B cell (primary cell): ENCODE measurements around the gene ANAPC2. TPM values are rescaled to one million over a fixed set of nuclear protein-coding genes. Genes with fewer than 3 reads are reported as not detected.

Source experiments
- ATAC-seq: fragments of 200-7000 bp; cut with Tn5 transposase; one replicate; pipeline ENCODE4 v1.10.0; 2021; ENCODE audit warnings: low read depth, mild to moderate bottlenecking, moderate number of reproducible peaks, moderate library complexity
- CTCF ChIA-PET: fragments of 350-600 bp; sonication (Branson Sonifier 250); formaldehyde crosslinking; loops from one replicate; lab custom pipeline; 2021; ENCODE audit warnings: antibody characterized with exemption, inconsistent platforms; lab: Charles Lee
- POLR2A ChIA-PET: fragments of 350-600 bp; sonication (Branson Sonifier 250); formaldehyde crosslinking; loops from one replicate; lab custom pipeline; 2021; ENCODE audit warnings: antibody characterized with exemption; lab: Charles Lee
- DNase-seq: peaks from one replicate; pipeline ENCODE4 v3.0.0; 2013
- H2AFZ ChIP-seq: 2 replicates; pipeline ENCODE4 v1.6.1; 2012; ENCODE audit warnings: mild to moderate bottlenecking, low read depth, low read length; ENCODE audit not compliant: insufficient read depth, poor library complexity, severe bottlenecking
- H3K27ac ChIP-seq, 2 donors: 1 replicate in 1 of 2; 2 replicates in 1 of 2; pipeline ENCODE4 v1.5.1; 2012 to 2013; ENCODE audit warnings: low read length in 2 of 2, mild to moderate bottlenecking in 2 of 2, moderate library complexity in 1 of 2
- H3K27me3 ChIP-seq, 4 experiments: fragments of 200-600 bp in 1 of 4; sonication (generic) in 1 of 4; replicated peaks in 1 of 4; 1 replicate in 2 of 4; 2 replicates in 2 of 4; pipeline versions ENCODE4 v1.6.1 to v1.7.0; 2013 to 2016; ENCODE audit warnings: low read length in 3 of 4, mild to moderate bottlenecking in 2 of 4, mixed read lengths in 1 of 4, moderate library complexity in 1 of 4; ENCODE audit not compliant: insufficient read depth in 4 of 4, control insufficient read depth in 3 of 4; ENCODE audit errors: control extremely low read depth in 1 of 4
- H3K36me3 ChIP-seq, 2 experiments: replicated peaks in 1 of 2; 1 replicate in 1 of 2; 2 replicates in 1 of 2; pipeline versions ENCODE4 v1.6.1 to v1.7.1; 2013; ENCODE audit warnings: low read length in 1 of 2; ENCODE audit not compliant: insufficient read depth in 2 of 2, control insufficient read depth in 1 of 2; ENCODE audit errors: control extremely low read depth in 1 of 2, extremely low read depth in 1 of 2
- H3K4me1 ChIP-seq, 2 donors: fragments of 200-600 bp in 1 of 2; sonication (generic) in 1 of 2; 1 replicate in 1 of 2; 2 replicates in 1 of 2; pipeline versions ENCODE4 v1.5.1 to v1.6.1; 2013 to 2017; ENCODE audit warnings: low read length in 2 of 2; ENCODE audit not compliant: control insufficient read depth in 2 of 2, insufficient read depth in 2 of 2
- H3K4me2 ChIP-seq: replicated peaks from 2 replicates; pipeline ENCODE3; 2012; ENCODE audit warnings: mild to moderate bottlenecking, low read depth, low read length; ENCODE audit not compliant: poor library complexity, severe bottlenecking
- H3K4me3 ChIP-seq, 5 experiments: fragments of 200-600 bp in 1 of 5; sonication (generic) in 1 of 5; 1 replicate in 3 of 5; 2 replicates in 2 of 5; pipeline versions ENCODE4 v1.5.1 to v1.7.0; 2011 to 2016; ENCODE audit warnings: low read length in 4 of 5, mild to moderate bottlenecking in 4 of 5, low read depth in 2 of 5, control low read depth in 1 of 5, moderate library complexity in 1 of 5; ENCODE audit not compliant: insufficient read depth in 1 of 5; ENCODE audit errors: control extremely low read depth in 1 of 5, extremely low read depth in 1 of 5
- H3K79me2 ChIP-seq: fragments of 200-600 bp; sonication (generic); one replicate; pipeline ENCODE4 v1.6.0; 2016; ENCODE audit warnings: low read length; ENCODE audit not compliant: control insufficient read depth, insufficient read depth
- H3K9ac ChIP-seq: fragments of 200-600 bp; sonication (generic); 2 replicates; pipeline ENCODE4 v1.6.1; 2017; ENCODE audit warnings: mild to moderate bottlenecking, low read length, moderate library complexity
- H3K9me3 ChIP-seq, 3 donors: one replicate each; pipeline versions ENCODE4 v1.6.1 to v1.7.1; 2013; ENCODE audit warnings: low read length in 2 of 3; ENCODE audit not compliant: control insufficient read depth in 2 of 3, insufficient read depth in 1 of 3; ENCODE audit errors: control extremely low read depth in 1 of 3
- H4K20me1 ChIP-seq: 2 replicates; pipeline ENCODE4 v1.6.0; 2012; ENCODE audit warnings: mild to moderate bottlenecking, low read length; ENCODE audit not compliant: insufficient read depth, control insufficient read depth, poor library complexity, severe bottlenecking
- H3K27ac Mint-ChIP-seq: one replicate; pipeline ENCODE4 v1.8.0; 2021; ENCODE audit warnings: mixed read lengths
- H3K27me3 Mint-ChIP-seq: one replicate; pipeline ENCODE4 v1.8.0; 2021; ENCODE audit warnings: mixed read lengths
- H3K4me1 Mint-ChIP-seq: one replicate; pipeline ENCODE4 v1.8.0; 2021; ENCODE audit warnings: mixed read lengths
- H3K4me3 Mint-ChIP-seq: one replicate; pipeline ENCODE4 v1.8.0; 2021; ENCODE audit warnings: mixed read lengths
- H3K9me3 Mint-ChIP-seq: one replicate; pipeline ENCODE4 v1.8.0; 2022; ENCODE audit warnings: mixed read lengths; ENCODE audit not compliant: insufficient read depth
- EZH2 ChIP-seq: IDR thresholded peaks from 2 replicates; pipeline ENCODE4 v1.6.1; 2012; ENCODE audit warnings: borderline replicate concordance, low read depth, mild to moderate bottlenecking, moderate library complexity, low read length; ENCODE audit not compliant: insufficient read depth, poor library complexity, severe bottlenecking
- WGBS: methylation state at CpG from one replicate; pipeline ENCODE4 v1.1.5; 2013; ENCODE audit warnings: missing lambda C conversion rate; ENCODE audit not compliant: insufficient coverage; 5-methylcytosine and 5-hydroxymethylcytosine counted together
- intact Hi-C: fragments of 100-400 bp; cut with micrococcal nuclease; formaldehyde crosslinking; loops from one replicate; pipeline ENCODE4 v1.10.0; 2022
- polyA plus RNA-seq: library from polyadenylated mRNA; depleted of rRNA; stranded (reverse); fragments of >200 nt; gene quantifications from 2 replicates; pipeline ENCODE4 v1.2.3, GENCODE V29; 2012
- total RNA-seq, 2 donors: library from RNA; stranded (reverse); fragments of 120-200 nt in 1 of 2; gene quantifications; 1 replicate in 1 of 2; 2 replicates in 1 of 2; pipeline versions ENCODE4 v1.2.3 to v1.2.4, GENCODE V29; 2013 to 2022
- TF ChIP-seq, protein P1 (sequence below): fragments of 200-600 bp; IDR thresholded peaks from one replicate; pipeline ENCODE4 v1.8.0; 2022; ENCODE audit warnings: antibody characterized with exemption, mild to moderate bottlenecking

The ANAPC2 gene
- total and polyA plus RNA-seq, 2 donors (not counting 1 experiment from before 2014, with no cell fraction given): 121 to 127 TPM

DNA sequence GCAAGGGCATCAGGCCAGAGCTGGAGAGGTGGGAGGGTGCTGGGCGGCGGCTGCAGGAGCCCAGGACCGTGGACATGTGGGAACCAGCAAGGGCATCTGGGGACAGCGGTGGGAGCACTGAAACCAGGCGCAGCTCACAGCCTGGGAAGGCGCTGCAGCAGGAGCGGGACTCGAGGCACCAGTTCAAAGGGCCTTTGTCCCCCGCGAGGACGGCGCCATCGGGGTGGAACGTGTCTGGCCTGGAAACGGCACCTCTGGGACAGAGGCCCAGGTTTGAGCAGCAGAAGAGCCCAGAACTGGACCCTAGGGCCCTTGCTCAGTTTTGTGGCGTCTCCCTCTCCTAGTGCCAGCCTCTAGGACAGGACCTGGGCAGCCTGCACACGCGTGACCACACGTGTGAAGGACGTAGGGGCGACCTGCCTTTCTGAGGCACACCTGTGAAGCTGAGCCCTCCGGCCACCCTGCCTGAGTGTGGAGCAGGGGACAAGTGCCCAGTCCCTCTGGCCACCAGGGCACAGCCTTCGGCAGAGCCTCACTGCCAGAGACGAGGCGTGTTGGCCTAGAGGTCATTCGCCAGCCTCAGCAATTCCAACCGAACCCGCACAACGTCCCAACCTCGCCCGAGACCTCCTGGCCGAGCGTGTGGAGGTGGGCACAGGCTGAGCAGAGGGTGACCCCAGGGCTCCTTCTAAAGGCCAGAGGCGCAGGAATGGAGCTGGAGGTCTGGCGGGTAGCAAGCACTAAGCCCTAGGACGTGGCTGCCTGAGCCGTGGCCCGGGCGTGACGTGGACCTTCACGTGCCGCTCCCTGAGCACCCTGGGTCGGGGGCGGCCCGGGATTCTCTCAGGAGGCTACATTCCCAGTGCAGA, 14.3 kb downstream of the ANAPC2 start:
- Histone ChIP-seq H3K4me1 (peaks cover 7 to 23% of the 10 kb centered on the region in 2 donors), H2AFZ (no peak overlapping the region), H3K9me3 (peaks cover 0 to 10% (median 0%) of the 10 kb centered on the region in 3 donors), H4K20me1 (no peaks in the 10 kb centered on the region), H3K4me2 (no peak overlapping the region), H3K4me3 (no peak overlapping the region), H3K79me2 (no peaks in the 10 kb centered on the region), H3K27ac (no peak overlapping the region), H3K27me3 (peaks cover 0 to 36% (median 16%) of the 10 kb centered on the region in 4 experiments), H3K9ac (no peak overlapping the region), H3K36me3 (peaks cover 0 to 10% of the 10 kb centered on the region in 2 experiments)
- intact Hi-C loops: no loop called here
- Mint-ChIP-seq H3K9me3 (no peaks in the 10 kb centered on the region), H3K27me3 (peaks cover under 1% of the 10 kb centered on the region), H3K4me3 (no peak overlapping the region), H3K4me1 (peaks cover 6% of the 10 kb centered on the region), H3K27ac (no peak overlapping the region)
- ATAC-seq (no peak), DNase-seq (no peak)
- ChIA-PET POLR2A (no interaction called here), CTCF (no interaction called here)
- 91% methylated on average over 45 of the region's 45 CpGs for WGBS
- TF ChIP-seq, protein P1, sequence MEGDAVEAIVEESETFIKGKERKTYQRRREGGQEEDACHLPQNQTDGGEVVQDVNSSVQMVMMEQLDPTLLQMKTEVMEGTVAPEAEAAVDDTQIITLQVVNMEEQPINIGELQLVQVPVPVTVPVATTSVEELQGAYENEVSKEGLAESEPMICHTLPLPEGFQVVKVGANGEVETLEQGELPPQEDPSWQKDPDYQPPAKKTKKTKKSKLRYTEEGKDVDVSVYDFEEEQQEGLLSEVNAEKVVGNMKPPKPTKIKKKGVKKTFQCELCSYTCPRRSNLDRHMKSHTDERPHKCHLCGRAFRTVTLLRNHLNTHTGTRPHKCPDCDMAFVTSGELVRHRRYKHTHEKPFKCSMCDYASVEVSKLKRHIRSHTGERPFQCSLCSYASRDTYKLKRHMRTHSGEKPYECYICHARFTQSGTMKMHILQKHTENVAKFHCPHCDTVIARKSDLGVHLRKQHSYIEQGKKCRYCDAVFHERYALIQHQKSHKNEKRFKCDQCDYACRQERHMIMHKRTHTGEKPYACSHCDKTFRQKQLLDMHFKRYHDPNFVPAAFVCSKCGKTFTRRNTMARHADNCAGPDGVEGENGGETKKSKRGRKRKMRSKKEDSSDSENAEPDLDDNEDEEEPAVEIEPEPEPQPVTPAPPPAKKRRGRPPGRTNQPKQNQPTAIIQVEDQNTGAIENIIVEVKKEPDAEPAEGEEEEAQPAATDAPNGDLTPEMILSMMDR: no peak
- no peak for TF ChIP-seq EZH2
